Measurements from ENCODE around the gene VSNL1.
"Not testable (repeated sequence)": the region's sequence is repeated elsewhere in the genome, so short reads cannot be mapped to it uniquely, and the experiment has no call there.

The VSNL1 gene

GRCh38 chr2:17550907-17551306, 10.4 kb downstream of the VSNL1 start:
- no peak for TF ChIP-seq CTCF (IDR thresholded peaks at IDR 0.05; ENCODE audit: borderline replicate concordance, insufficient read depth, low read depth, low read length)

GRCh38 chr2:17555150-17555549, 14.7 kb downstream of the VSNL1 start:
- no peak for TF ChIP-seq CTCF (IDR thresholded peaks at IDR 0.05; ENCODE audit: borderline replicate concordance, insufficient read depth, low read depth, low read length)

More at GRCh38 chr2:17550907-17551306, 10.4 kb downstream of the VSNL1 start:
- H3K4me3 ChIP-seq (ENCODE audit: low read depth, low read length): no peak overlapping the region

DNA sequence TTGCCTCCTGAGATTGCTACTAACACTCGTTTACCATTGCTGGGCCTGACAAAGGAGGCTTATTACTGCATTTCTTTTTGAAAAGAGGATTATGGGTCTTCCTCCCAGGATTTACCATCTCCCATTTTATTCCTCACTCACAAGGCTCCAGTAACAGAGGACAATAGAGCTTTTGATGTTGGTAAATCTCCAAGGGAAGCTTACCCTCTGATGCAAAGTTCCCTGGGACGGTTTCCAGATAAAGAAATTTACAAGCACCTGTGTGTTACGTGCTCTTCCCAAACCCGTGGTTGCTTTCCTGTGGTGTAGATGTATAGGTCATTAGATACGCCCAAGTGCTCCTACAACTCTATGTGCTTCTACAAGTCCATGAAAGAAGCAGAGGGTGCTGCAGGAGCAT, 17.1 kb downstream of the VSNL1 start:
- H3K4me3 ChIP-seq (ENCODE audit: low read depth, low read length): no peak overlapping the region
- no peak for TF ChIP-seq CTCF (IDR thresholded peaks at IDR 0.05; ENCODE audit: borderline replicate concordance, insufficient read depth, low read depth, low read length)

More at GRCh38 chr2:17555150-17555549, 14.7 kb downstream of the VSNL1 start:
- no peak overlapping the region for H3K4me3 ChIP-seq (ENCODE audit: low read depth, low read length)

GRCh38 chr2:17558053-17558452, 17.6 kb downstream of the VSNL1 start:
- TF ChIP-seq CTCF (IDR thresholded peaks at IDR 0.05; ENCODE audit: borderline replicate concordance, insufficient read depth, low read depth, low read length): no peak
- H3K4me3 ChIP-seq (ENCODE audit: low read depth, low read length): no peak overlapping the region

DNA sequence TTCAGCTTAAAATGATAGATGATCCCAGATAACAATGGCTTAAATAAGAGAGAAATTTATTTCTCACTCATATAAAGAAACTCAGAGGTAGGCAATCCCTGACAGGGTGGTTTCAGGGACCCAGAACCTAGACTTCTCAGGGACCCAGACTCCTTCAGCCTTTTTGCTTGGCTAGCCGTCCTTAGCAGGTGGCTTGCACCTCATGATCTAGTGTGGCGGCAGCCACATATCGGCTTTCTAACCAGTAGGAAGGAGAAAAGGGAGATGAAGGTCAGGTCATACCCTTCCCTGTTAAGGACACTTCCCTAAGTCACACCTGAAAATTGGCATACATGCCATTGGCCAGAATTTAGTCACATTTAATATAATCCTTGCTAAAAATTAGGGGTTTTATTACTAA, 18.4 kb downstream of the VSNL1 start:
- no peak overlapping the region for H3K4me3 ChIP-seq (ENCODE audit: low read depth, low read length)
- TF ChIP-seq CTCF (IDR thresholded peaks at IDR 0.05; ENCODE audit: borderline replicate concordance, insufficient read depth, low read depth, low read length): no peak

- H3K4me3 ChIP-seq (ENCODE audit: low read depth, low read length): not testable (repeated sequence)
Observed at GRCh38 chr2:17565726-17566125, 25.2 kb downstream of the VSNL1 start.

DNA sequence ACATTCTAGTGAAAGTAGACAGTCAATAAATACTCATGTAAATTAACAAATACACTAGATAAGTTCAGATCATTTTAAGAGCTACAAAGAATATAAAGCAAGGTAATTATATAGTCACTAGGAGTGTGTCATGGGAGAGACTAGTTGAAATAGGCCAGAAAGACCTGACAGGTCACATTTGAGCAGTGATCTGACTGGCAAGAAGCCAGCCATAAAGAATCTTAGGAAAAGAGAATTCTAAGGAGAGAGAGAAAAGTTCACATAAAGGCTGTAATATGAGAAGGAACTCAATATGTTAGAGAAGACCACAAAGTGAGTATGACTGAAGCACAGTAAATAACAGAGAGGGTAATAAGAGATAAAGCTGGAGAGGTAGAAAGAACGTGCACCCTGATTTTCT, 31.2 kb downstream of the VSNL1 start:
- TF ChIP-seq CTCF (IDR thresholded peaks at IDR 0.05; ENCODE audit: borderline replicate concordance, insufficient read depth, low read depth, low read length): no peak

More for the DNA sequence above, 31.2 kb downstream of the VSNL1 start:
- H3K4me3 ChIP-seq (ENCODE audit: low read depth, low read length): no peak overlapping the region
